ENCODE measurements around the gene TMEM267.
"Not testable (repeated sequence)": the region's sequence is repeated elsewhere in the genome, so short reads cannot be mapped to it uniquely, and the experiment has no call there.

TMEM267 gene

DNA sequence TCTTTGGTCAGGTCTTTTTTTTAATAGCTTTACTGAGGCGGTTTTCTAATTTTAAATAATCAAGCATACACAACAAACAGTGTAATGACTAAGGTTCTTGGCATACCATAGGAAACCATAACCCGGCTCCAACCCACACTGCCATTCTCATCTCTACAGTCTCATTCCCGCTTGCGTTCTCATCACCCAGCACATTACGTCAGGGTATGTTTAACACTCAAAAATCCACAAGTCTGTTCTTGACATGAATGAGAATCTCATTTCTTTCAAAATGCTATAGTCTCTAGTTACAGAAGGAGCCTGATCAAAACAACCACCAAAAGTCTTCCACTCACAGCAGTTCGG is 30.8 kb upstream of the TMEM267 start:
- TF ChIP-seq, protein P1, sequence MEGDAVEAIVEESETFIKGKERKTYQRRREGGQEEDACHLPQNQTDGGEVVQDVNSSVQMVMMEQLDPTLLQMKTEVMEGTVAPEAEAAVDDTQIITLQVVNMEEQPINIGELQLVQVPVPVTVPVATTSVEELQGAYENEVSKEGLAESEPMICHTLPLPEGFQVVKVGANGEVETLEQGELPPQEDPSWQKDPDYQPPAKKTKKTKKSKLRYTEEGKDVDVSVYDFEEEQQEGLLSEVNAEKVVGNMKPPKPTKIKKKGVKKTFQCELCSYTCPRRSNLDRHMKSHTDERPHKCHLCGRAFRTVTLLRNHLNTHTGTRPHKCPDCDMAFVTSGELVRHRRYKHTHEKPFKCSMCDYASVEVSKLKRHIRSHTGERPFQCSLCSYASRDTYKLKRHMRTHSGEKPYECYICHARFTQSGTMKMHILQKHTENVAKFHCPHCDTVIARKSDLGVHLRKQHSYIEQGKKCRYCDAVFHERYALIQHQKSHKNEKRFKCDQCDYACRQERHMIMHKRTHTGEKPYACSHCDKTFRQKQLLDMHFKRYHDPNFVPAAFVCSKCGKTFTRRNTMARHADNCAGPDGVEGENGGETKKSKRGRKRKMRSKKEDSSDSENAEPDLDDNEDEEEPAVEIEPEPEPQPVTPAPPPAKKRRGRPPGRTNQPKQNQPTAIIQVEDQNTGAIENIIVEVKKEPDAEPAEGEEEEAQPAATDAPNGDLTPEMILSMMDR (conservative IDR thresholded peaks at IDR 0.05; ENCODE audit: low read depth, low read length) = no peak

DNA sequence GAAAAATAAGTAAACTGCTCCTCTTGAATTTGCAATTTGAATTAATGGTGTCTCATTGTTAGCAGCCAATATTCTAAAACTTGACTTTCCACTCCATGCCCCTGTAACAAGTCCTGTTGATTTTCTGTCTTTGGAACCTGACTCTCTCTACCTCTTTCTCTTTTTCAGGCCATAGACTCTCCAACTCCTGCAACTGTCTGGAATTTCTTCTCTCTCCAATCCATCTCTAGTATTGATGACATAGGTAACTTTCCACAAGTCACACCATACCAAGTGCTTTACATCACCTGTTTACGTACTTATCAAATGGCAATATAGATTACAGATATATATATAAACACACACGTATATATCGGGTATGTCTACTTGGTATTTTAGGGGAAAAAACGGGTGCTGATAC is 30.4 kb upstream of the TMEM267 start:
- peak overlapping the region; percentile 81 for H3K4me3 ChIP-seq (ENCODE audit: low read length)
- no peak for DNase-seq (ENCODE audit: low read depth)
- TF ChIP-seq, protein P1 (conservative IDR thresholded peaks at IDR 0.05; ENCODE audit: low read depth, low read length) = no peak

More for the DNA sequence above, 30.8 kb upstream of the TMEM267 start:
- DNase-seq (ENCODE audit: low read depth) = peak; percentile 33
- H3K4me3 ChIP-seq (ENCODE audit: low read length) = peak overlapping the region; percentile 81

DNA sequence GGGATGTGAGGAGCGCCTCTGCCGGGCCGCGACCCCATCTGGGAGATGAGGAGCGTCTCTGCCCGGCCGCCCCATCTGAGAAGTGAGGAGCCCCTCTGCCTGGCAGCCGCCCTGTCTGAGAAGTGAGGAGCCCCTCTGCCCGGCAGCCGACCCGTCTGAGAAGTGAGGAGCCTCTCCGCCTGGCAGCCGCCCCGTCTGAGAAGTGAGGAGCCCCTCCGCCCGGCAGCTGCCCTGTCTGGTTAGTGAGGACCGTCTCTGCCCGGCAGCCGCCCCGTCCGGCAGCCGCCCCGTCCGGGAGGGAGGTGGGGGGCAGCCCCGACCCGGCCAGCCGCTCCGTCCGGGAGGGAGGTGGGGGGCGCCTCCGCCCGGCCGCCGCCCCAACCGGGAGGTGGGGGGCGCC is 27.4 kb upstream of the TMEM267 start:
- not testable (repeated sequence) for DNase-seq (ENCODE audit: low read depth); H3K4me3 ChIP-seq (ENCODE audit: low read length)

DNA sequence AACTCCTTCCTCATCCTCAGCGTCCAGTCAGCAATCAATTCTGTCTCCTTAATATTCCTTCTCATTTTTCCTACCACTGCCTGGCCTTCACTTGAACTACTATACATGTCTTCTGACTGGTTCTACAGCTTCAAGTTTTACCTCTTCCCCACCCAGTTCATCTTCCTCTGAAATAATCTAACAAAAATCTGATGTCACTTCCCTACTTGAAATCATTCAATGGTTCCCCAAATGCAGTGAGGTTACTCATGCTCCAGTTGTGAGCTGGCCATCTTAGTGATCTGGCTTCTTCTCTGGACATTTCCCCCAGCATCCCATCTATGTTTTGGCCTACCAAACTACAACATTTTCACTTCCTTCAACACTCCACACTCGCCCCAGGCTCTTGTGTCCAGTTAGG is 14.9 kb upstream of the TMEM267 start:
- DNase-seq (ENCODE audit: low read depth) = no peak
- TF ChIP-seq, protein P1 (conservative IDR thresholded peaks at IDR 0.05; ENCODE audit: low read depth, low read length) = no peak
- H3K4me3 ChIP-seq (ENCODE audit: low read length) = no peak overlapping the region

DNA sequence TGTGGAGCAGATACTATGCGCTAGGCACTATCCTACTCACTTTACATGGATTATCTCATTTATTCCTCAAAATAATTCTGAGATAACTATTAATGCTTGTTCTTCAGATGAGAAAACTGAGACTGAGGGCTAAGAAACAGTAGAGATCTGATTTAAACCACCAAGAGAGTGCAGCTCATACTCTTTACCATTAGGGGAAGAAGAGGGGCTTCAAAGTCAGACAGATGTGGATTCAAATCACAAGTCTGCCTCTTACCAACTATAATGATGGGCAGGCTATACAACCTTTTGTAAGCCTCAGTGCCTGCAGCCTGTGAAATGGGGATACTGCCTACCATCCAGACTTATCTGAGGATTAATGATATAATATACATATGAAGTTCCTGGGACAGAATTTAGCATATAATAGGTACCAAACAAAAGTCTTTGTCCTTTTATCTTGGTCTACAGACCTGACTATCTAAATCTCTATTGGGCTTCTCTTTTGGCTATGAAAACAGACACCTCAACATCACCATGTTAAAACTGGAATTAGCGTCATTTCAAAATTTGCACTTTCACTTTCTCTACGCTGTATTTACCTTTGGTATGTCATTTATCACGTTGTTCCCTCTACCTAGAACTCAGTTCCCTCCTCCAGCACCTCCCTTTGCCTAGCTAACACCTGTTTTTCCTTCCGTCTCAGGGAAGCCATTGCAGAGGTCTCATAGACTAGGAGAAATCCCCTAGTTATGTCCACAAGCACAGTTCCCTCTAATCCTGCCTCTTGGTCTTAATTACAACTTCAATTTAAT is 13.8 kb upstream of the TMEM267 start:
- H3K4me3 ChIP-seq (ENCODE audit: low read length) = no peak overlapping the region
- no peak for DNase-seq (ENCODE audit: low read depth)
- TF ChIP-seq, protein P1 (conservative IDR thresholded peaks at IDR 0.05; ENCODE audit: low read depth, low read length) = no peak

DNA sequence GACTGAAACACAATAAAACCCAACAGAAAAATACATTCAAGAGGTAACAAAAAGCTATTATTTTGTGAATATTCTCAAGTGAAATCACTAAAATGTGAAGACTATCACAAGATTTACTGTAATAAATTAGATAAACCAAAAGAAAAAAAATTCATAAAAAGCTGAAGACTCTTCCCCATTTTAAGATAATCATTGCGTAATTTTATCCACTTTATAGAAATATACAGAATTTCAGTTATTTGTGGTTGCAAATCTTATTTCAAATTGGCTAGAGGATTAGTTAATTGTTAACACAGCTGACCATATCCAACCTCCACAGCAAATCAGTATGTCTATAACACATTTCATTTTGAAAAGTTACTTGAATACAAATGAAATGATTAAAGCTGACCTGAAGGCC is 7.7 kb upstream of the TMEM267 start:
- TF ChIP-seq, protein P1 (conservative IDR thresholded peaks at IDR 0.05; ENCODE audit: low read depth, low read length) = no peak
- H3K4me3 ChIP-seq (ENCODE audit: low read length) = no peak overlapping the region
- DNase-seq (ENCODE audit: low read depth) = no peak

DNA sequence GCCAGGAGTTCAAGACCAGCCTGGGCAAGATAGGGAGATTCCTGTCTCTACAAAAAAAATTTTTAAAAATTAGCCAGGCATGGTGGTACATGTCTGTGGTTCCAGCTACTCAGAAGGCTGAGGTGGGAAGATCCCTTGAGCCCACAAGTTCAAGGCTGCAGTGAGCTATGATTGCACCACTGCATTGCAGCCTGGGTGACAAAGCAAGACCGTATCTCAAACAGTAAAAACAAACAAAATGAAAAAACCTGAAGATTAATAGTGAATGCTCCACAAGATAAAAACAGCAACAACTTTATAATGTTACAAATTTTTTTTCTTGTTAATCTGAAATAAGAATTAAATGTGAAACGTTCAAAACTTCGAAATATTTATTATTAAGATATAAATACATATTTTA is 2.7 kb upstream of the TMEM267 start:
- no peak overlapping the region for H3K4me3 ChIP-seq (ENCODE audit: low read length)
- TF ChIP-seq, protein P1 (conservative IDR thresholded peaks at IDR 0.05; ENCODE audit: low read depth, low read length) = no peak
- DNase-seq (ENCODE audit: low read depth) = no peak

Measured in retinal pigment epithelial cell (primary cell).